Cortex of kidney (tissue), 1 donor: ENCODE measurements around the gene ICE1.
"Not testable (repeated sequence)": the region's sequence is repeated elsewhere in the genome, so short reads cannot be mapped to it uniquely, and the experiment has no call there.

Experiments used
- DNase-seq: peaks from one replicate; lab custom pipeline; 2025; lab: John Stamatoyannopoulos, UW

Gene ICE1

DNA sequence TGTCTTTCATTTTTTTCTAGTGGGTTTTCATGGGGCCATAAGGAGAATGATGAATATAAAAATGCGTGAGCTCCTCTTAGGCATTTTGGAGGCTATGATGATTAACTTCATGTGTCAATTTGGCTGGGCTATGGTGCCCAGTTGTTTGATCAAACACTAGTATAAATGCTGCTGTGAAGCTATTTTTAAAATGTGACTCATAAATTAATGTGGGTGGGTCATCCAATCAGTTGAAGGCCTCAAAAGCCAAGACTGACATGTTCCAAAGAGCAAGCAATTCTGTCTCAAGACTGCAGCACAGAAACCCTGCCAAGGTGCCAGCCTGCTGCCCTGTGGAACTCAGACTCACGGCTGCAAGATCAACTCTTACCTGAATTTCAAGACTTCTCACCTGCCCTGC is 24.4 kb upstream of the ICE1 start:
- DNase-seq = no peak

DNA sequence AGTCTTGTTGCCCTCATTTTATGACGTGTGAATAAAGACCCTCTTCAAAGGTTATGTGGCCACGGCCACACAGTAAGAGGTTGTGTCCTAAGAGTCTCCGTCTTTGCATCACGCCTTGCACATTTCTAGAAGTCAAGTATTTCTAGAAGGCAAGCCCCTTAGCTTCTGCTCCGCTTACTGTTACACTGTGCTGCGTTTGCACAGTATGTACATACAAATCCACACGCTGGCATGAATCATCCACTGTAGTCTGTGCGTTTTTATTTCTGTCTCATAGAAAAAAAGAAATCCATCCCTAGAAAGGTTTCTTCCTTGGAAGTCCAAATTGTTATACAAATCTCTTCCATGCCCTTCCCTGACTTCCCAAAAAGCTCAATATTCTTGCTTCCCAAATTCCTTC is 21.4 kb upstream of the ICE1 start:
- DNase-seq = no peak

DNA sequence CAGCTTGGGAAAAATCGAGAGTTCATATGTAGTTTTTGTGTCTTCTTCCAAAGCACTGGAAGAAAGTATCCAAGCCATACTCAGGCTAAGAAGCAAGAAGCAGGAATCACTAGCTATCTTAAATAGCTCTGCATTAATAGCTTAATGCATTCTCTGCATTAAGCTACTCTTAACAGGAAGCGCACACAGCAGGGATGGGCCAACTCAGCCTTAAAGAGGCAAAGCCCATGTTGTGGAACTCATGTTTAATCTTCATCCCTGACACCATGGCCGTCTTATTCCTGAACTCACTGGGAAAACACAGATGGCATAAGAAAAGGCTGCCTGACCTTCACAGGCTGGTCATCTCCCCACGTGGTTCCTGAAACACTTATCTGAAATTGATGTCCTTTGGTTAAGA is 18.7 kb upstream of the ICE1 start:
- DNase-seq = no peak

DNA sequence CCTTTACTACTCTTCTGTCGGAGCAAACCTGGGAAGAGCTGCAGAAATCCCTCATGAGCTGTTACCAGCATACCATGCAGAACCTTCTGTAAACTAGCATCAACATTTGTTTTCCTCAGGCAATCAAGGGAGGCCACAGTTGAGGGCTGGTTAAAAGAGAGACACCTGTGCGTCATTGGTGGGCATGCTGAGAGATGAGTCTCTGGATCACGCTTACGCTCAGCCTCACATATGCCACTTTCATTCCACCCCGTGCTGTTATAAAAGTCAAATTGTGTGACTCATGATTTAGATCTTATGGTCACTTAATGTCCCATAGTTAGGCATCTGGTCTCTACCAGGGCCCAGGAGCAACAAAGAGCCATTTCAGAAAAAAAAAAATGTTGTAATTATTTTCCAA is 18.1 kb upstream of the ICE1 start:
- no peak for DNase-seq

DNA sequence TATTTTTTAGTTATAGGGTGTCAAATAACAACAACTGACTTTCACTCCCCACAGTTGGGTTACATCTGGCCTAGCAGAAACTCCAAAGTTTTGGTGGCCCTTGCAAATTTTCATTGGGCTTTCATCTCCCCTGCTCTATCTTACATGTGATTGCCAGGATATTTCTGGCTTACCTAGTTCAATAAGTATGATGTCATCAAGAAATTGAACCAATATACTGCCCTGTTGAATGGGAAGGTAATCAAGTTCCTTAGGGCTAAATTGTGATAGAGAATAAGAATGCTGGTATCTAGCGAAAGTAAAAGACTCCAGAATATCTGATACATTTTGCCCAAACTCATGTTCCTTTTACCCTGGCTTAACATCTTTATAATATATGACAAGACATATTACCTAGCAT is 17.0 kb upstream of the ICE1 start:
- no peak for DNase-seq

DNA sequence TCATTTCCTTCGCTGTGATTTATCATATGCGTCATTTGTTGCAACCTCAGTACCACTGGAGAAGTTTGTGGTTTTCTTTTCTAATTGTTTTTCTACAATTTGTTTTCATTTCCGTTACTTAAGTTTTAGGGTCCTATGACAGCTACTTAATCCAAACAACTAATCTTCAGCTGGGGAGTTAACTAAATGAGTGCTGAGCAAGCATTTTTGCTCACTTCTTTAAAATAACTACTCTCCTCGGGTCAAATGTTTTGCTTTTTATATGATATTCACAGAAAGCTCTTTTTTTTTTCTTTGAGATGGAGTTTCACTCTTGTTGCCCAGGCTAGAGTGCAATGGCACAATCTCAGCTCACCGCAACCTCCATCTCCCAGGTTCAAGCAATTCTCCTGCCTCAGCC is 14.6 kb upstream of the ICE1 start:
- no peak for DNase-seq

DNA sequence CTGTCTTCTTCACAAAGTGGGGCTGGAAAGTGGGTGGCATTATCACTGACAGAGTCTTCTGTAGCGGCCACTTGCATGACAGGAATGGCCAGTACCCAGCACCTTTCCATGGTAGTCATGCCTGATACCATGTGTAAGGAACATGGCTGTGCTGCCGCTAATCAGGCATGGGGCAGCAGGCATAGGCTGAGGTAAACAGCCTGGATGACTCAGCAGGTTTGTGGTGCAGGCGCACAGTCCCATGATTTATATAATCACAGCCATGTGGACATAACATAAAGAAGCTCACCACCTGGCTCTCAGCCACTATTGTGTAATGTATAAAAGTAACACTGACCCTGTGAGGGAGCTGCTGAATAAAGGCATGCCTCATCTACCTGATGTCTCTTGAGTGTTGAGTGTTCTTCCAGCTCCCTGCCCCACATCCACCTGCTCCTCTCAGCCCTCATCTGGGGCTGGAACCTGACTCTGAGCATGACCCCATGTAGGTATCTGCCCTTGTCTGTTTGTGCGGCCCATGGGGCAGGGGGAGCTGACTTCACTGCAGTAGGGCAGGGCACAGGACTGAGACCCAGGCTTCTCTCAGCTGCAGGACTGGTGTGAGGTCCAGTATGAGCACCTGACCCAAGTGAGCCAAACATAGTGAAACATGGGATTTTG is 13.2 kb upstream of the ICE1 start:
- no peak for DNase-seq

DNA sequence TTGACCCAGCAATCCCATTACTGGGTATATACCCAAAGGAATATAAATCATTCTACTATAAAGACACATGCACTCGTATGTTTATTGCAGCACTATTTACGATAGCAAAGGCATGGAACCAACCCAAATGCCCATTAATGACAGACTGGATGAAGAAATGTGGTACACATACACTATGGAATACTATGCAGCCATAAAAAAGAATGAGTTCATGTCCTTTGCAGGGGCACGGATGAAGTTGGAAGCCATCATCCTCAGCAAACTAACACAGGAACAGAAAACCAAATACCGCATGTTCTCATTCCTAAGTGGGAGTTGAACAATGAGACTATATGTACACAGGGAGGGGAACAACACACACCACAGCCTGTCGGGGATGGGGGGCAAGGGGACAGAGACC is 8.6 kb upstream of the ICE1 start:
- DNase-seq = not testable (repeated sequence)

DNA sequence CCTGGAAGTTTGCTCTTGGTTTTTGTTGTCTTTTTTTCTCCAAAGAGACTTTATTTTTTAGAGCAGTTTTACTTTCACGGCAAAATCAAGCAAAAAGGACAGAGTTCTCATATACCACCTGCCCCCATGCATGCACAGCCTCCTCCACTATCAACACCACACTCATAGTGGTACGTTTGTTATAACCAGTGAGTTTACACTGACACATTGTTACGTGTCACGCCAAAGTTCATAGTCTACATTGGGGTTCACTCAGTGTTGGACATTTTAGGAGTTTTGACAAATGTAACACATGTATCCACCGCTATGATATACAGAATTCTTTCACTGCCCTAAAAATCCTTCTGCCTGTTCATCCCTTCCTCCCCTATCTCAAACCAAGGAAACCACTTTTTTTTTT is 7.5 kb upstream of the ICE1 start:
- DNase-seq = no peak

DNA sequence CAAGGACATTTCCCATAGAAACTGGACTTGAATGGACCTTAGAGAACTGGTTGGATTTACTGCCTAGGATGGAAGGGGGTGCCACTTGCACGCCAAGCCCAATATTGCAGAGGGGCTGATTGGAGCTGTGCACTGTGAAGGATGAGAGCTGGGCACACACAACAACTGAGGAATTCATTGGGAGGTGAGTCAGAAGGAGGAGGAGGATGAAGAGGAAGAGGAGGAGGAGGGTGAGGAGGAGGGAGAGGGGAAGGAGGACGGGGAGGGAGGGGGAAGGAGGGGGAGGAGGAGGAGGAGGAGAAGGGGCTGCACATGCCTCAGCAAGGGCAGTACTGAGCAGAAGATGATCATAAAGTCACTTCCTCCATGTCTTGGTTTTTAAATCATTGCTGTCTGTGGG is 5.7 kb upstream of the ICE1 start:
- DNase-seq = no peak

DNA sequence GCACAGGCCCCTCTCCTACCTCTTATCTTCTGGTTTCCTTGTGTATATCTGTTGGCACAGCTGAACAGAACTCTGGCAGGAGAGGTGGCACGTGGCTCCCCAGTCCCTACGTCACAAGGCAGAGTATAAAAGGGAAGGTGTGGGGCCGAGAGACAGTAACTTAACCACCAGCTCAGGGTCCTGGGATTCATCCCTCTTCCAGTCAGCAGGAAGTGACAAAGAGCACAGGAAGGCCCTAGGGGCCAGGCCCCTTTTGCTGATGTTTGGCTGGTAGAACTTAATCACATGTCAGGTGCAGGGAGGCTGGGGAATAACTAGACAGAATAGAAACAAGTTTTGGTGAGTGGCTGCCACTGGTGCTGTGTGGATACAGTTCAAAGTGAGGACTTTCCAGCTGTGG is 4.5 kb upstream of the ICE1 start:
- DNase-seq = no peak

DNA sequence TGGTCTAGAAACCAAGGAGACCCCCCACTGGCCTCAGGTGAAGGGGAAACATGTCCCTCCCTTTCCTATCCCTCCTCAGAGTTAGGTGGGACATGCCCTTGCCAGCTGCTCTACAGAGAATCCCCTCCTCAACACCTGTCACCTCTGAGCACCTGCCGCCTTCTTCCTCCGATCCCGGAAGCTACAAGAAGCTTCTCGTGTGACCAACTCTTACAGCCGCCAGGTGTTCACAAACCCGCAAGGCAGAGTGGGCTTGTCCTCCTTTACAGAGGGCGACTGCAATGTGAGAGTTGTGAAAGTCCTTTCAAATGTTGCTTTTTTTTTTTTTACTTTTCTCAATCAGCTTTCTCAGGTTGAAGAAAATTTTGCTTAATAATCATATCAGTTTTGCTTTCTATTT is 3.7 kb upstream of the ICE1 start:
- DNase-seq = no peak

DNA sequence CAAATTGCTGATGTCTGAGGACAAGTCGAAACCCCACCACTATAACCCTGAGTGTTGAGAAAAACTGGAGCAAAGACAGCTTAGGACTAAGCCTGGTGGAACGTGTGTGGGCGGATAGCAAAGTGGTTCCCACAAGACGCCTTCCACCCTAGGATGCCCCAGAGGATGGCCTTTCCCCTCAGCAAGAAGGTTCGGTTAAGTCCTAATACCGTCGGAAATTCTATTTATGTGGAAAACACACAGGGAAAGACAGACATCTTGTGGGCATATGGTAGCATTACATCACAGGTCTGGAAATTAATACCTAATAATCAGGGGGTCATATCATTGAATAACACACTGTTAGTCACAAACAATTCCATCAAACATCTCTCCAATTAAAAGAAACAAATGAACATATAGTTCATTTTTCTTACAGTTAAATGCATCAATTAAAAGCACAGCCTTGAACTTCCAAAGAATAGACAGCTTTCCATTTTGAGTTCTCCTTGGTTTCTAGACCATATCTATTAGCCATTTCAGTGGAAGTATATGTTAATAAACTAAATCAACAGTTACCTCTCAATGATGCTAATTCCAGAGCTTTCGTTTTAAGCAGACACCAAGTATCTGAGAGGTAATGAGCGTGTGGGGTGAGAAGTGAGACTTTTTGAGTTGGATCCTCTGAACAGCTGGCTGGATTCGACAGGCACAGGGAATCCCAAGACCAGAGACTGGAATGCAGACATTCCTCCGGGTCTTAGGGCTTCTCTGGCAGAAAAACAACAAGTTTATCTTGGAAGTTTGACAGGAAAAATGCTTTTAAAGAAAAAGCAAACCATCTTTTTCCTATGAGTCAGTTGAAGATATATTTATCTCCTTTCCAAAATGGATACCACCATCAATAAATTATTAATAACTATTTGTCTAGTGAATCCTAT is 2.9 kb upstream of the ICE1 start:
- no peak for DNase-seq

DNA sequence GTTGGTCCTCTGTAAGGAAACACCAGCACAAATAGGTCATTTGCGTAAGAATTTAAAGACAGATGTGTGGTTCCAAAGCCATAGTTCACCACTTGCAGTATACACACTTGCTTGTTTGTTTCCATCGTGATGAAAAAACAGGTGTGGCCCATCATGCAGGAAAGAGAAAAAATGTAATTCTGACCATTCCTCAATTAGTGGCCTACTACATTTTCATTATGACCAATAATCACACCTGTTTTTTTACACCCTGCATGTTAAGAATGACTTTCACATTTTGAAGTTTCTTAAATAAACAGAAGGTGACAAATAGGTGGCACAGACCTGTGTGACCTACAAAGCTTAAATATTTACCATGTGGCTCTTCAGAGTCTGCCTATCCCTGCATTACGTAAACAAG is 2.2 kb upstream of the ICE1 start:
- no peak for DNase-seq

DNA sequence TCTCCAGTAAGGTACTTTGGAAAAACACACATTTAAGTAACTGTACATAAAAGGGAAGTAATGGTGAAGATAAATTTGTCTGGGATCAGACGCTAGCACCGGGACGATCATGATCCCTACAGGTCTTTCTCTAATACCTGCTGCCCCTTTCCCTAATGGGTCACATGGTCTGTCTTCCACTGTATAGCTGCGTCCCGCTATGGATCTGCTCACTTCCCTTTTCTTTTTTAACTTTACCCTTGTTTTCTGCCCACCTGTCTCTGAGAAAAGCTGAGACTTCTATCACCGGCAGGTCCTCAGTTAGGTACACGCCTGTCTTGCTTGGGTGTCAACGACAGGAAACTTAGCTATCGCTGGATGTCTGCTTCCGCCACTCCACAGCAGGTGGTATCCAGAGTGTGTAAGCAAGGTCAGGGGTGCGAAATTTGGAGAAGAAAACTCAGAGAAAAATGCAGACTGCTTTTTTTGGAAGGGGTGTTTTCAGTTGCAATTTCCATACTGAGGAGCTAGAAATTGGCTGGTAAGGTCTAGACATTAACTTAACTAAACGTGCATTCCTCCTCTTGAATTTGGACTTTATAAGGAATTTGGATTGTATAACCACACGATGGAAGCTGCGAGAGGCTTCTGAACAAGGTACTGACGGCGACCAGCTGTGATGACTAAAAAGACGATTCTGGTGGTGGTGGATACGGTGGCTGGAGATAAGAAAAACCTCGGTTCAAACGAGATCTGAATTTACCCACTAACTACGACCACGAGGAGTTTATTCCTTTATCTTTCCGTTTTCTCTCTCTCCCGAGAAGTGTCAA is 1.1 kb upstream of the ICE1 start:
- no peak for DNase-seq

DNA sequence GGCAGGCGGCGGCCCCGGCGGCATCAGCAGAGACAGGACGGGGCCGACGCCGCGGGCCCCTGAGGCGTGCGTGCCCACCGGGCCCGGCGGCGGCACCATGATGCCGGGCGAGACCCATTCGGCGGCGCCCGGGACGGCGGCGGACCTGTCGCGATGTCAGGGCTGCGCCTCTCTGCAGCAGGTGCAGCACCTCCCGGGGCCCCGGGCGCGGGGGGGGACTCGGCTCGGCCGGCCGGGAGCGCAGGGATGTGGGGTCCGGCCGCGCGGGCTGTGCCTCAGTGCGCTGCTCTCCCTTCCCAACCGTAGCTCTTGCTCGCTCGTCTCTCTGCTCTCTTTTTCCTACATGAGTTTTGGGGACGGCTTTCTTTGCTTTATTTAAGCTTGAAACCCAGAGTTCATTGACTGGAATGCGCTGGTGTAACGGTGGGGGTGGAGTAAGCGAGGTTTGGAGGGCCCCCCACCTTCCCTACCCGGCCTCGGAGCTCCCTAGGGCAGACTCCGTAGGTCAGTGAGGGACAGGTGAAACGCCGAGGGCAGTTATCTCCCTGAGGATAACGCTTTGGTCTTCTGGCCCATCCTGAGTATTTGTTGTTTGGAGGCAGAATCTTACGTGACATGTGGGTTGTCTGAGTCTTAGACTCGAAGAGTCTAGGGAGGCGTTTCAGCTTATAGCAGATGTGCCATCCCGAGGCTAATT is 490 bp downstream of the ICE1 start:
- DNase-seq = no peak

DNA sequence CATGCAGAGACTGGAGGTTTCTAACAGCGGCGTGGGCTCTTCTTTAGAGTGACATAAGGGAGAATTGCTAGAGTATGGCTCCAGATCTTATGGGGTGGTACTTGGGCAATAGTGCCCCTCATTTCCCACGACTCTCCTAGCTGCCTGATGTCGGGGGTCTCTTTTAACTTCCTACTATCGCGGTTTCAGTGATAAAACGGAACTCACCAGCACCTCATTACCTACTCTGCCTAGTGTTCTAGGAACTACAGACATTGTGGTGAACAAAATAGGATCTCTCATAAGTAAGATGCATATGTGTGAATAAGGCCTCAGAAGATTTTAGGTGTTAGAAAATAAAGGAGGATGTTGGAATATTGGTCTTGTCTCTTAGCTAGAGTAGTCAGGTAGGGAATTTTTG is 1.1 kb downstream of the ICE1 start:
- DNase-seq = no peak

DNA sequence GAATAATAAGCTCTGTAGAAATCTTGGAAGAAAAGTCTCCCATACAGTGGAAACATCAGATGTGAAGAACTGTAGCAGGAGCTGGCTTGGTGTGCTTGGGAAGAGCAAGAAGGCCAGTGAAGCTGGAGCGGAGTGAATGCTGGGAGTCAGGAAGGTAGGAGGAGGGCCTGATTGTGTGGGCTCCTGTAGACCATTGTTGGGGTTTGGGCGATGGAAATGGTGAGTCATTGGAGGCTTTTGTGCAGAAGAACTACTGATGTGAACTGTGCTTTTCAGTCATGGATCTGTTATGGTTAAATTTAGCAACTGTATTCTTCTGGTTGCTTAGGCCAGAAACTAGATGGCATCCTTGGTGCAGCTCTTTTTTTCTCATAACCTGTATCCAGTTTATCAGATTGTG is 2.3 kb downstream of the ICE1 start:
- no peak for DNase-seq

DNA sequence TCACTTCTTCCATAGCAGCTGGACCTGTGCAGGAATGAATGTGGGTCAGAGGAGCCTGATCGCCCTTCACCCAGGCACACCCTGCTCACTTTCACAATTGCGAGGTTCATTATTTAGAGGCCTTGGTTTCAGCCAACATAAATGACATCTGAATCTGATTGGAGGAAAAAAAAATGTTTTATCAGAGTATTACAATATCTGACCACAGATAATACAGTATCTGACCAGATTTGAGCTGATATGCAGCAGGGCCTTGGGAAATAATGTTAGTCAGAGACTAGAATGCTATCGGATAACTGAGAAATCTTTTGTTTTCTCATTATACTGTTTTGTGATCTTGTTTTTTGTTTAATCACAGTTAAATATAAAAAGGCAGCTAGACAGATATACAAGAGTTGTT is 7.7 kb downstream of the ICE1 start:
- no peak for DNase-seq

DNA sequence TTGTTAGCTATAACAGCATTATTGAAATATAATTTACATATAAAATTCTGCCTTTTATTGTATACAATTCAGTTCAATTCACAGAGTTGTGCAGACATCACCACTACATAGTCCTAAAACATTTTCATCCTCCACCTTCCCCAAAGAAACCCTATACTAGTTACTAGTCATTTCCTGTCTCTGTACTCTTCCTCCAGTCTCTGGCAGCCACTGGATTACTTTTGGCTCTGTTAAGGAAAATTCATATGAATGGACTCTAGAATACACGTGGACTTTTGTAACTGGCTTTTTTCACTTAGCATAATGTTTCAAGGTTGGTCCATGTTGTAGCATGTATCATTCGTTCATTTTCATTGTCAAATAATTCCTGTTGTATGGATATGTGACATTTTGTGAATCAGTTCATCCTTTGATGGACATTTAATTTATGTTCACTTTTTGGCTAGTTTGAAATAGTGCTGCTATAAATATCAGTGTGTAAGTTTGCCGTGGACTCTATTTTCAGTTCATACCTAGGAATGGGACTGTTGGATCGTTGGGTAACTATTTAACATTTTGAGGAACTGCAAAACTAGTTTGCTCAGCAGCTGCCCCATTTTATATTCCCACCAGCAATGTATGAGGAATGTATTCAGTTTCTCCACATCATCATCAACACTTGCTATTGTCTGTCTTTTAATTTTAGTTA is 9.7 kb downstream of the ICE1 start:
- DNase-seq = no peak

DNA sequence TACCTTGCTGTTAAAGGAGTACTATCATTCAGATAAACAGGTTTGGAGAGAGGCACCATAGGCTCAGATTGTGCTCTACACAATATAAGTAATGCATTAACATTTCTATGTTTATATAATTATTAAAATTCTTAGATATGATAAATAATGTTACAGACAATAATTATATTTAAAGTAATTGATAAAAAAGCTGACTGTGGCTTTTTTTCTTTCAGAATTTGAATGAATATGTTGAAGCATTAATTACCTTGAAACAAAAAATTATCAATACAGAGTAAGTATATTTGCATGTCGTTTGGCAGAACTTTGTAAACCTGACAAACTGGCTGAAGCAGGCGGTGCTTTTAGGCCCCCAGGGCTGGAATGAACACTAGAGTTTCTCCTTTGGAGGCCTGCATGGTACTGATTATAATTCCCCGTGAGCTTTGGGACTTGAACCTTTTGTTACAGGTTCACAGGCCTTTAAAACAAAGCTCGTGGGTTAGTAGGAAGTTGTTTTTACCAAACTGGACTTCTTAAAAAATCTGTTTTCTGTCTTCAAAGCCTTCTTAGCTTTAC is 13.8 kb downstream of the ICE1 start:
- DNase-seq = no peak
